Bronchial epithelial cell (primary cell): ENCODE results near the gene CCNI. TPM values are rescaled to one million over a fixed set of nuclear protein-coding genes. Genes with fewer than 3 reads are reported as not detected.

Experiments
- DNase-seq: peaks from one replicate; pipeline ENCODE4 v3.0.0-alpha.2; 2010; ENCODE audit warnings: low read depth
- FAIRE-seq: peaks from 2 replicates; lab custom pipeline; 2011; peaks lifted over from hg19 to GRCh38; lab: Jason Lieb, UNC
- H3K27me3 ChIP-seq: 2 replicates; pipeline ENCODE4 v1.5.1; 2011; ENCODE audit warnings: low read length; ENCODE audit not compliant: control insufficient read depth, insufficient read depth
- H3K36me3 ChIP-seq: 2 replicates; pipeline ENCODE4 v1.5.1; 2011; ENCODE audit warnings: low read length; ENCODE audit not compliant: control insufficient read depth, insufficient read depth
- H3K4me3 ChIP-seq: 2 replicates; pipeline ENCODE4 v1.5.1; 2011; ENCODE audit warnings: mild to moderate bottlenecking, low read depth, low read length, control low read depth
- total RNA-seq: library from RNA; depleted of rRNA; stranded (reverse); fragments of >200 nt; gene quantifications from 2 replicates; pipeline ENCODE4 v1.2.1, GENCODE V29; 2014
- TF ChIP-seq, protein P1 (sequence below): IDR thresholded peaks from 2 replicates; pipeline ENCODE4 v1.5.1; 2011; ENCODE audit warnings: mild to moderate bottlenecking, moderate library complexity, low read length, control low read depth, inconsistent platforms; ENCODE audit not compliant: insufficient read depth, severe bottlenecking

The CCNI gene
- total RNA-seq, 1 donor from 2014 or later: 181 TPM

DNA sequence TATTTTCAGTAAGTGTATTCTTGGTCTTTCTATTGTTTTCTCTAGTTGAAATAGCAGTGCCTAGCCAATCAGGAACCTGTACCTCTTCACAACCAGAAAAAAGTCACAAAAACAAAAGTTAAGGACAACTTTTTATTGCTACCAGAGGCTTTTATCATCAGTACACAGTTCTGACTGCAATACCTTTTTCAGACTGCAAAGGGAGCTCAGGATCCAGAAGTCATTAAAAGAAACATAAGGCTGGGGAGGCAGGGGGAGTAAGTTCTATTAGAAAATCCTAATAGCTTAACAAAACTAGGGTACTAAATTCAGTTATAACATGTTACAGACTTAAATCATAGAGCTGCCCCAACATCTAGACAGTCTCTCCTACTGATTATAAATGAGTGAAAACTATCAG is 28.8 kb downstream of the CCNI start:
- no peaks in the 10 kb centered on the region for H3K27me3 ChIP-seq
- TF ChIP-seq, protein P1, sequence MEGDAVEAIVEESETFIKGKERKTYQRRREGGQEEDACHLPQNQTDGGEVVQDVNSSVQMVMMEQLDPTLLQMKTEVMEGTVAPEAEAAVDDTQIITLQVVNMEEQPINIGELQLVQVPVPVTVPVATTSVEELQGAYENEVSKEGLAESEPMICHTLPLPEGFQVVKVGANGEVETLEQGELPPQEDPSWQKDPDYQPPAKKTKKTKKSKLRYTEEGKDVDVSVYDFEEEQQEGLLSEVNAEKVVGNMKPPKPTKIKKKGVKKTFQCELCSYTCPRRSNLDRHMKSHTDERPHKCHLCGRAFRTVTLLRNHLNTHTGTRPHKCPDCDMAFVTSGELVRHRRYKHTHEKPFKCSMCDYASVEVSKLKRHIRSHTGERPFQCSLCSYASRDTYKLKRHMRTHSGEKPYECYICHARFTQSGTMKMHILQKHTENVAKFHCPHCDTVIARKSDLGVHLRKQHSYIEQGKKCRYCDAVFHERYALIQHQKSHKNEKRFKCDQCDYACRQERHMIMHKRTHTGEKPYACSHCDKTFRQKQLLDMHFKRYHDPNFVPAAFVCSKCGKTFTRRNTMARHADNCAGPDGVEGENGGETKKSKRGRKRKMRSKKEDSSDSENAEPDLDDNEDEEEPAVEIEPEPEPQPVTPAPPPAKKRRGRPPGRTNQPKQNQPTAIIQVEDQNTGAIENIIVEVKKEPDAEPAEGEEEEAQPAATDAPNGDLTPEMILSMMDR: peak; percentile 10
- FAIRE-seq (no peak), DNase-seq (no peak)
- peaks cover 10% of the 10 kb centered on the region for H3K36me3 ChIP-seq
- H3K4me3 ChIP-seq: no peak overlapping the region

DNA sequence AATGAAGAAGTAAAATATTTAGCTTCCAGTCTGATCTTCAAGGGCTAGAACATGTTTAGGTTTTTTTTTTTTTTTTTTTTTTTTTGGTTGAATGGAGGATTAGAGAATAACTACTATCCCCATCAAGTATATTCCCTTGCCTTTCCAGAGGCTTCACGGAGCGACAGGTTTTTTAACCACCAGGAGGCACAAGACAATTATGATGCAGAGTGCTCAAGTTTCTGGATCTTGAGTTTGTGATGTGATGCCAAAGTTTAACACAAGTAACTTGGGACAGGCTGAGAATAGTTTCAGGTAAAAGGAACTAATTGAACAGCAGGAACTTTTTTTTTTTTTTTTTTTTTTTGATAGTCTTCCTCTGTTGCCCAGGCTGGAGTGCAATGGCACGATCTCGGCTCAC is 30.3 kb downstream of the CCNI start:
- H3K27me3 ChIP-seq: no peaks in the 10 kb centered on the region
- H3K4me3 ChIP-seq: no peak overlapping the region
- DNase-seq: peak; percentile 29
- H3K36me3 ChIP-seq: peaks cover 10% of the 10 kb centered on the region
- TF ChIP-seq, protein P1: peak; percentile 6
- FAIRE-seq: no peak

DNA sequence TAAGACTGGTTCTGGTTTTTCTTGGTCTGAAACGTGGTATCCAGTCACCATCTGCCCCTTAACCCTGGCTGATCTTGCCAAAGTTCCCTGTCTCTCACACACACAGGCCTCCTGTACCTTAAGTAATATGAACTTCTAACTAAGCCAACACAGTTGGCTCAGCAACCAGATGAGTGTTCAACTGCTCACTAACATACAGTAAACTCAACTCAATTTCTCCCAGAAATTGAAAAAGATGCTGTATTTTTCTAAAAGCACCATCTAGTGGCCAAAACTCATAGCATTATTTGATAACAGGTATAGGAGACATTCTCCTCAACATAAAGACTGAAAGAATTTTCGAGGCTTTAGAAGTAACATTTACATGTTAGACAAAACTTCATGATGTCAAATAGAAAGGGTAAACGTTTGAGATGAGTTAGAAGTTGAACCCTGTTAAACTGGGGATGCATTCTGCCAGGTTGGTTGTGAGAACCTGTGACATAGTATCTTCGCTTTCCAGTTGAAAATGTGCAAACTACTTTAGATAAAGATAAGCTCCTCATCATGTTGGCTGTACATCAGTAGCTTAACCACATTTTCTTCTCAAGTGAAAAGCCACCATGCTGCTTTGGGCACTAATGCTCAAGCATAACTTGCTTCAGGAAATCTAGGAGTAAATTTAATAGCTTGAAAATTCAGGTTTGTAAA is 31.2 kb downstream of the CCNI start:
- no peak overlapping the region for H3K4me3 ChIP-seq
- TF ChIP-seq, protein P1: peak; percentile 42
- FAIRE-seq: no peak
- peak; percentile 50 for DNase-seq
- no peaks in the 10 kb centered on the region for H3K27me3 ChIP-seq
- peaks cover 8% of the 10 kb centered on the region for H3K36me3 ChIP-seq

DNA sequence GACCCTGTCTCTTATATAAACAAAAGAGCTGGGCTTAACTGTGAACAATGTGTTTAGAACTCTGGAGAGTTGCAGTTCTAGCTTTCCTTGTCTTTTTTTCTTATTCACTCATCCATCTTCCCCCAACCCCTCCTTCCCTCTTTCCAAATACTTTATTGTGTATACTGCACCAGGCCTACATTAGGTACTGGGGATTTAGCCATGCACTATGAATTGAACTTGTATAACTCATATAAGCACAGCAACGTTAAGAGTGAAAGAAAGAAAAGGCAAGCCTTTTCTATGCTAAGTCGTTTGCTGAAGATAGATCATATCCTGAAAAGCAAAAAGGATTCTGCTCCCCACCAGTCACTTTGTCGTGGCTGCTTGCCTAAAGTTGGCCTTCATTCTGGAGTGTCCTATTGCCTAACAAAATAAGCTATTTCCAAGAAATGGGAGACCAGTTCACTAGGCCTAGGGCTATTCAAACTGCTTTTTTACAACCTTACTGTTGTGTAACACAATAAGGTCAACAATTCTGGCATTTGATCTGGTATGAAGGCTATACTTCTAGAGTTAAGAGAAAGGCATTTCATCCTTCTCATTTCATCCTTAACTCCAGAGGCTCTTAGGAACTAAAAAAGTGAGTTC is 32.2 kb downstream of the CCNI start:
- FAIRE-seq (no peak), DNase-seq (no peak)
- no peak overlapping the region for H3K4me3 ChIP-seq
- peaks cover 7% of the 10 kb centered on the region for H3K36me3 ChIP-seq
- H3K27me3 ChIP-seq: no peaks in the 10 kb centered on the region
- TF ChIP-seq, protein P1: no peak

DNA sequence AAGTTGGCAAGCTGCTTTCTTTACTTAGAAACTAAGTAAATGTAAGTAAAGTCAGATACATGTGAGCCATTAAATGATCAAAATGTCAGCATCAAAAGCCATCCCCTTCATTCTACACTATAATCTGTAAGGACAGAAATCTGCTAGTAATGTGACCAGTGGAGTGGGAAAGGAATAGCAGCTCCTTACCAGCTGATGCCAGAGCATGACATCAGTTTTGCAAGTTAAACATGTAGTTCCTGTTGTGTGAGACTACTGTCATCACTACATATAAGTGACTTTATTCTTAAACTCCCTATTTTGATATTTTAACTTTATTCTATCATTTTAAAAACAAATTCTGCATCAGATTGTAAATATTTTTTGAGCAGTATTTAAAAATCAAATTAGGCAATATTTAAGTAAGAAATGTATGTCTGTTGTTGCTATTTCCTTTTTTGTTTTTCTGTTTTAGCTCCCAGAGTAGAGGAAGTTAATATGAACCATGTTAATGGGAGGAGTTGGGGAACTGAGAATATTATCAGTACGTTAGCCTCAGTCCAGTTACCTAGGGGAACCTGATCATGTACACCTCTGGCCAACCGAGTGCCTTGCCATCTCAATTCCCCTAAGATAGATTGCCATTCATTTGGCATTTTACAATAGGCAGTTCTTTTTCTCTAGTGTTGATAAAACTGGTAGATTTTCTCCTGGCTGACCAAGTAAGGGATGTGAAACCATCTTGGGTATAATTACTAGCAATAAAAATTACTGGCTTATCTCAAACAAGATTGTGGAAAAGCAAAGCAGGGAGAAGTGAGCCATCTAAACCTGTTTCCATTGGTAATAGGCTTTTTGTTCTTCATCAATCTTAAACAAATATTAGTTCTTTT is 34.7 kb downstream of the CCNI start:
- Histone ChIP-seq H3K27me3 (no peaks in the 10 kb centered on the region), H3K4me3 (no peak overlapping the region), H3K36me3 (peaks cover 3% of the 10 kb centered on the region)
- DNase-seq: no peak
- TF ChIP-seq, protein P1: no peak
- FAIRE-seq: no peak
